ENCODE measurements around the gene MYO9B.
A peak's percentile ranks its signal among the peaks of the same experiment; 100 is the strongest.

MYO9B gene

GRCh38 chr19:17216058-17216670 lies 140.6 kb downstream of the MYO9B start:
- no peak for DNase-seq

GRCh38 chr19:17219286-17219685 lies 143.7 kb downstream of the MYO9B start:
- DNase-seq: no peak

- no peak for DNase-seq
Observed at GRCh38 chr19:17220207-17220758, 144.7 kb downstream of the MYO9B start.

DNA sequence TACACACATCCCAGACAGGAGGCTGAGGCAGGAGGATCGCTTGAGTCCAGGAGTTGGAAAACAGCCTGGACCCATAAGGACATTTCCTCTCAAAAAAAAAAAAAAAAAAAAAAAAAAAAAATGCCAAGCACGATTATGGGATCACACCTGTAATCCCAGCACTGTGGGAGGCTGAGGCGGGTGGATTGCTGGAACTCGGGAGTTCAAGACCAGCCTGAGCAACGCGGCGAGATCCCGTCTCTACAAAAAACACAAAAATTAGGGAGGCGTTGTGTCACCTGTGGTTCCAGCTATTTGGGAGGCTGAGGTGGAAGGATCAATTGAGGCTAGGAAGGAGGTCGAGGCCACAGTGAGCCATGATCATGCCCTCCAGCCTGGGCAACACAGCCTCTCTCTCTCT lies 149.5 kb downstream of the MYO9B start:
- no peak for DNase-seq

GRCh38 chr19:17226002-17226933 lies 150.7 kb downstream of the MYO9B start, which contains the start of gene OCEL1:
TSS of gene OCEL1 (plus strand) at chr19:17226226. CDS start at chr19:17226248, 22 bp downstream.
- peak; percentile 96 for DNase-seq

DNA sequence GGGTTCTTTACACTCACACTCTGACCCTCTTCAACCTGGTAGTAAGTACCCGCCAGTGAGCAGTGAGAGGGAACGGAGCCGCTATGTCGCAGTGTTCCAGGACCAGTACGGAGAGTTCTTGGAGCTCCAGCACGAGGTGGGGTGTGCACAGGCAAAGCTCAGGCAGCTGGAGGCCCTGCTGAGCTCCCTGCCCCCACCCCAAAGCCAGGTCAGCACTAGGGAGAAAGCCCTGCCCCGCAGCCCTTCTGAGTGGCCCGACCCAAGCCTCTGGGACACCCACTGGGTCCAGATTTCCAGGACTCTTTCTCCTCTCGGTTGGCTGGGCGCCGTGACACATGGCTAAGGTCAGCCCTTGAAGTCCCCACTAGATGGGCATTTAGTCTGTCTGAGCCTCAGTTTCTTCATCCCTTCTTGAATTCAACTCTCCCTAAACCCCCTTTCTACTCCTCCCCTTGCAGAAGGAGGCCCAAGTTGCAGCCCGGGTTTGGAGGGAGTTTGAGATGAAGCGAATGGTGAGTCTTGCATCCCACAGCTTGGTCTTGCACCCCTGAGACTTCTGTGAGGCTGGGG lies 152.3 kb downstream of the MYO9B start:
- no peak for DNase-seq

DNA sequence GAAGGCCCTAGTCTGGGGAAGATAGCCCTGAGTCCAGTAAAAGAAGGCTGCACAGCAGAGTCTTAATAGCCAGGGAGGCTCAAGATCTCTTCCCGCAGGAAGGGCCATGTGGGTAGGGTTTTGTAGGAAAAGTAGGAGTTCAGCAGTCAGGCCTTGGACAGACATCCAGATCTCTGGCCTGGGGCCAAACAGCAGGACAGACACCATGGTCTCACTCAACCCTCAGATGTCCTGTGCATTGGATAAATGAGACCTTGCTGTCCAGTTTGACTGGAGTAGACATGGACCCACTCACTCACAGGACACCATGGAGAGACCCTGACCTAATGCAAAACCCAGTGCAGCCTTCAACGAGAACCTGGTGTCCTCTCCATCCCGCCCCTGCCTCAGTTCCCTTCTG lies 154.3 kb downstream of the MYO9B start:
- DNase-seq: no peak

- DNase-seq: no peak
Observed at GRCh38 chr19:17232258-17232657, 156.7 kb downstream of the MYO9B start.

DNA sequence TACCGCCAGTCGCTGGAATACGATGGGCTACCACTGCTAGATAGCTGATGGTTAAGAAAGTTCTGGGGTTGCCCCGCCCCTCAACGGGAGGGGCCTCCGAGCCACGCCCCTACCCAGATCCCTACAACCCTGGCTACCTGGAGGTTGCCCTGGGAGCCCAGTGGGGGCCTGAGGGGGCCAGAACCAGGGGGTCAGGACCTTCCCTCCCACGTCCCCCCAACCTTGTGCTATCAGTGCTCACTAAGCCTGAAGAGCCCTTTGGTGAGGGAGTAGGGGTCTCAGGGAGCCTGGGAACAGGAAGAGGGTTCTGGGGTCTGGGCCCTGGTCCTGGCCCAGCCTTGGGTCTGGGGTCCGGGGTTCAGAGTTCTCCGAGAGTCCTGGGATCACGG lies 159.3 kb downstream of the MYO9B start:
- DNase-seq: peak; percentile 36

- DNase-seq: peak; percentile 68
Observed at GRCh38 chr19:17235300-17235970, 159.9 kb downstream of the MYO9B start.

- DNase-seq: no peak
Observed at GRCh38 chr19:17235971-17236777, 160.6 kb downstream of the MYO9B start.

- no peak for DNase-seq
Observed at GRCh38 chr19:17236811-17237543, 161.4 kb downstream of the MYO9B start.

- DNase-seq: no peak
Observed at GRCh38 chr19:17237747-17238706, 162.4 kb downstream of the MYO9B start.

DNA sequence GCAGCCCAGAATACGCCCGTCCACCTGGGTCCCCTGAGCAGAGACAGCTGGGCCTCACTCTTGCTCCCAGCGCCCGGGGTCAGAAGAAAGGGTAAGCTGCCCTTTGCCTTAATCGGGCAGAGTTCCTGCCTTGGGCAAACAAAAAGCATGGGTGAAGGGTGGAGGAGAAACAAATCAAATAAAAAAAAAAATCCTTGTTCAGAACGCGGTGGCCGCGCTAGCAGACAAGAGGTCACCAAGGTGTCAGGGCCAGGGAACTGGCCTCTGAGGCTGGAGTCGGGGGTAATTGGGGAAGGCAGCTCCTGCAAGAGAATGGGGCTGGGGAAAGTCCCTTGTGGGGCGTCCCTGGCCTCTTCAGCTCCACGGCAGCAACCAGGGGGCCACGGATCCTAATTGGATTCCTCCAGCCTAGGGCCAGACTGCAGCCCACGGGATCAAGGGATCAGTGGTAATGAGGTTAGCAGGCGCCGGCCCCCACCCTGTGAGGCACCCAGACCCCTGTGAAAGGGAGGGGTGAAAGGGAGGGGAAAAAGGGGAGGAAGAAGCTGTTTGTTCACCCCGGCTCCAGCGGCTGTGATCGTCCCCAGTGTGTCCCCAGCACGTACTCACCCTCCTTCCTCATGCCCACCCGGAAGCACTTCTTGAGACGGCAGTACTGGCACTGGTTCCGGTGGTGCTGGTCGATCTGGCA lies 164.6 kb downstream of the MYO9B start:
- DNase-seq: no peak

DNA sequence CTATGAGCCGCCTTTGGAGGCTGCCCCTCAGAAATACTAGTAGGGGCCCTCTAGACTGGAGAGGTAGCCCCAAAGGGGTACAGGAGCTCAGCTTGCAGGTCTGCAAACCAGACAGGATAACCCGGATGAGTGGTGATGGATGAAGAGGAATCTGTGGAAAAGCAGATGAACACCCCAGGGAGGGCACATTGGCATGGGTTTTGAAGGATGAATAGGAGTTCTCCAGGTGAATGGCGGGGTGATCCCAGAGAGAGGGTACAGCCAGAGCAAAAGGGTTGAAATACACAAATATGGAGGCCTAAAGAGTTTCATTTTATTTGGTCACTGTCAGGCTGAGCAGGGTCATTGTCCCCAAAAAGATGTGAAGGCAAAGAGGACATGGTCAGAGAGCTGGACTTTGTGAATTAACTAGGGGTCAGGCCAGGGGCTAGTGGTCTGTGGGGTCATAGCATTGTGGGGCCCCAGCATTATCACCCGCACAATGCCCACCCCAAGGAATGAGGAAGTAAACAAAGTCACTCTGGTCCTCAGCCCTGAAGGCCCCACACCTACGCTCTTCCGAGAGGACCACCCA lies 165.3 kb downstream of the MYO9B start:
- no peak for DNase-seq

- DNase-seq: no peak
Observed at GRCh38 chr19:17242431-17243208, 167.0 kb downstream of the MYO9B start.

DNA sequence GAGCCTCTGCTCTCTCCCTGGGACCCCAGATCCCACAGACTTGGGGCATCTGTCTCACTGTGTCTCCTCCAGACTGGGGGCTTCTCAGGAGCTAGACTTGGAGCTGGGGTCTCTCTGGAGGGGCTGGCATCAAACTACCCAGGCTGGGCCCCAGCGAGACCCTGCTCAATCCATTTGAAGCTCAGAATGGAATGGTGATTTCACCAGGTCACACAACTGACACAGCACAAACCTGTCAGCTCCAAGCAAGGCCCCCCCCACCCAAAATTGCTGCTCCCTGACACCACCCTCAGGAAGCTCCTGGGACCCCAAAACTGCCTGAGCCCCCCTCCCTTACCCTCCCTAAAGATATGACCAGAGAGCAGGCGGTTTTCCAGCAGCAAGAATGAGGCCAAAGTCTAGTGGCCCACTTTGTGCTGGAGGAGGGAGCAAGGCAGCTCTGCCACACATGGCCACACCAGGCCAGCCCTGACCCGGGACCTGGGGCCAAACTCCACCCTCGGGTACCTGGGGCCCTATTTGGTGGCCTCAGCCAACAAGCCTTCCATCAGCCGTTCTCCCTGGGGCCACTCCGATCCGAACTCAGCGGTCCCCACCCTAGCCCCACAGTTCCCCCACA lies 167.7 kb downstream of the MYO9B start:
- DNase-seq: no peak

Data from activated gamma-delta T cell treated with Interleukin-2 at 50 U/mL for 16 hours (primary cell).